ENCODE data around the gene AKNAD1.

- TF ChIP-seq, protein P1, sequence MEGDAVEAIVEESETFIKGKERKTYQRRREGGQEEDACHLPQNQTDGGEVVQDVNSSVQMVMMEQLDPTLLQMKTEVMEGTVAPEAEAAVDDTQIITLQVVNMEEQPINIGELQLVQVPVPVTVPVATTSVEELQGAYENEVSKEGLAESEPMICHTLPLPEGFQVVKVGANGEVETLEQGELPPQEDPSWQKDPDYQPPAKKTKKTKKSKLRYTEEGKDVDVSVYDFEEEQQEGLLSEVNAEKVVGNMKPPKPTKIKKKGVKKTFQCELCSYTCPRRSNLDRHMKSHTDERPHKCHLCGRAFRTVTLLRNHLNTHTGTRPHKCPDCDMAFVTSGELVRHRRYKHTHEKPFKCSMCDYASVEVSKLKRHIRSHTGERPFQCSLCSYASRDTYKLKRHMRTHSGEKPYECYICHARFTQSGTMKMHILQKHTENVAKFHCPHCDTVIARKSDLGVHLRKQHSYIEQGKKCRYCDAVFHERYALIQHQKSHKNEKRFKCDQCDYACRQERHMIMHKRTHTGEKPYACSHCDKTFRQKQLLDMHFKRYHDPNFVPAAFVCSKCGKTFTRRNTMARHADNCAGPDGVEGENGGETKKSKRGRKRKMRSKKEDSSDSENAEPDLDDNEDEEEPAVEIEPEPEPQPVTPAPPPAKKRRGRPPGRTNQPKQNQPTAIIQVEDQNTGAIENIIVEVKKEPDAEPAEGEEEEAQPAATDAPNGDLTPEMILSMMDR (IDR thresholded peaks at IDR 0.05), result no peak
- TF ChIP-seq POLR2AphosphoS5 (IDR thresholded peaks at IDR 0.05; ENCODE audit: low read depth, low read length) (no peak), TCF7L2 (IDR thresholded peaks at IDR 0.05; ENCODE audit: low read depth, low read length) (no peak)
- TF ChIP-seq, protein P2, sequence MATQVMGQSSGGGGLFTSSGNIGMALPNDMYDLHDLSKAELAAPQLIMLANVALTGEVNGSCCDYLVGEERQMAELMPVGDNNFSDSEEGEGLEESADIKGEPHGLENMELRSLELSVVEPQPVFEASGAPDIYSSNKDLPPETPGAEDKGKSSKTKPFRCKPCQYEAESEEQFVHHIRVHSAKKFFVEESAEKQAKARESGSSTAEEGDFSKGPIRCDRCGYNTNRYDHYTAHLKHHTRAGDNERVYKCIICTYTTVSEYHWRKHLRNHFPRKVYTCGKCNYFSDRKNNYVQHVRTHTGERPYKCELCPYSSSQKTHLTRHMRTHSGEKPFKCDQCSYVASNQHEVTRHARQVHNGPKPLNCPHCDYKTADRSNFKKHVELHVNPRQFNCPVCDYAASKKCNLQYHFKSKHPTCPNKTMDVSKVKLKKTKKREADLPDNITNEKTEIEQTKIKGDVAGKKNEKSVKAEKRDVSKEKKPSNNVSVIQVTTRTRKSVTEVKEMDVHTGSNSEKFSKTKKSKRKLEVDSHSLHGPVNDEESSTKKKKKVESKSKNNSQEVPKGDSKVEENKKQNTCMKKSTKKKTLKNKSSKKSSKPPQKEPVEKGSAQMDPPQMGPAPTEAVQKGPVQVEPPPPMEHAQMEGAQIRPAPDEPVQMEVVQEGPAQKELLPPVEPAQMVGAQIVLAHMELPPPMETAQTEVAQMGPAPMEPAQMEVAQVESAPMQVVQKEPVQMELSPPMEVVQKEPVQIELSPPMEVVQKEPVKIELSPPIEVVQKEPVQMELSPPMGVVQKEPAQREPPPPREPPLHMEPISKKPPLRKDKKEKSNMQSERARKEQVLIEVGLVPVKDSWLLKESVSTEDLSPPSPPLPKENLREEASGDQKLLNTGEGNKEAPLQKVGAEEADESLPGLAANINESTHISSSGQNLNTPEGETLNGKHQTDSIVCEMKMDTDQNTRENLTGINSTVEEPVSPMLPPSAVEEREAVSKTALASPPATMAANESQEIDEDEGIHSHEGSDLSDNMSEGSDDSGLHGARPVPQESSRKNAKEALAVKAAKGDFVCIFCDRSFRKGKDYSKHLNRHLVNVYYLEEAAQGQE (IDR thresholded peaks at IDR 0.05; ENCODE audit: insufficient read depth in 1 of 2, low read depth in 2 of 2, low read length in 1 of 2), result no peak
Observed at GRCh38 chr1:108878160-108878469, 21.2 kb upstream of the AKNAD1 start.

Measured in Panc1 (cell line).